Epithelial cell of alveolus of lung (primary cell): ENCODE data around the gene NSMCE4A. TPM values are rescaled to one million over a fixed set of nuclear protein-coding genes. Genes with fewer than 3 reads are reported as not detected.

Experiments
- total RNA-seq: library from RNA; depleted of rRNA; stranded (reverse); fragments of >200 nt; gene quantifications from 2 replicates; pipeline ENCODE4 v1.2.1, GENCODE V29; 2015

The NSMCE4A gene
- total RNA-seq: 25.5 and 31.4 TPM in 2 replicates

GRCh38 chr10:121974535-121975294 lies at the start of gene NSMCE4A:
Gene NSMCE4A (minus strand): TSS chr10:121975217. CDS start chr10:121975165, 52 bp downstream.

GRCh38 chr10:121988361-121989324 lies 13.6 kb upstream of the NSMCE4A start, which contains the start of gene TACC2:
Gene TACC2 (plus strand): TSS chr10:121989163. CDS start chr10:122021982, 32,819 bp downstream.

GRCh38 chr10:121927841-121928527 lies 47.0 kb downstream of the NSMCE4A start, which contains the start of gene ATE1:
Gene ATE1 (minus strand): TSS chr10:121928031. CDS start chr10:121927949, 82 bp downstream.

Other genes starting within 250 kb of the NSMCE4A start
- gene ATE1, start 47.2 kb downstream of the NSMCE4A start, total RNA-seq: 14.4 and 14.7 TPM in 2 replicates
- 6.6 and 6.9 TPM in 2 replicates for gene TACC2, start 13.9 kb upstream of the NSMCE4A start, total RNA-seq